HPDE6-E6E7 (cell line): ENCODE measurements around the gene LRP1.

Experiments used
- DNase-seq: peaks from one replicate; pipeline ENCODE4 v3.0.0; 2011; ENCODE audit warnings: missing footprints; ENCODE audit errors: extremely low spot score

LRP1 gene

DNA sequence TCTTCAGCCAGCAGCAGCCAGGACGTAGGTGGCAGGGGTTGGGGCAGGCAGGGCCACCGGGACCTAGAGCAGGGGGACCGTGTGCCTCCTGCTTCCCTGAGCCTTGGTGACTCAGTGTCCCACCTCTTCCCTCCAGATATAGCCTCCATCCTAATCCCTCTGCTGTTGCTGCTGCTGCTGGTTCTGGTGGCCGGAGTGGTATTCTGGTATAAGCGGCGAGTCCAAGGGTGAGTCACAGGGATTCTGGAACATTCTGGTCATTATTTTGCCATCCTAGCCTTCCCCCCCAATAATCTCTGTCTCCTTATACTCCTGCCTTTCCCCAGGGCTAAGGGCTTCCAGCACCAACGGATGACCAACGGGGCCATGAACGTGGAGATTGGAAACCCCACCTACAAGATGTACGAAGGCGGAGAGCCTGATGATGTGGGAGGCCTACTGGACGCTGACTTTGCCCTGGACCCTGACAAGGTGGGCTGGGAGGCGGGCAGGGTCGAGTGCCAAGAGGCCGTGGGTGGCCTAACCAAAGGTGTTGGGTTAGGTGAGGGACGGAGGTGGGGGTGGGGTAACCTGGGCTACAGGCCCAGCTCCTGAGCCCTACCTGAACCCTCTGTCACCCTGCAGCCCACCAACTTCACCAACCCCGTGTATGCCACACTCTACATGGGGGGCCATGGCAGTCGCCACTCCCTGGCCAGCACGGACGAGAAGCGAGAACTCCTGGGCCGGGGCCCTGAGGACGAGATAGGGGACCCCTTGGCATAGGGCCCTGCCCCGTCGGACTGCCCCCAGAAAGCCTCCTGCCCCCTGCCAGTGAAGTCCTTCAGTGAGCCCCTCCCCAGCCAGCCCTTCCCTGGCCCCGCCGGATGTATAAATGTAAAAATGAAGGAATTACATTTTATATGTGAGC, 83.8 kb downstream of the LRP1 start:
- DNase-seq = no peak

GRCh38 chr12:57212701-57213057, 84.4 kb downstream of the LRP1 start:
- DNase-seq = no peak

DNA sequence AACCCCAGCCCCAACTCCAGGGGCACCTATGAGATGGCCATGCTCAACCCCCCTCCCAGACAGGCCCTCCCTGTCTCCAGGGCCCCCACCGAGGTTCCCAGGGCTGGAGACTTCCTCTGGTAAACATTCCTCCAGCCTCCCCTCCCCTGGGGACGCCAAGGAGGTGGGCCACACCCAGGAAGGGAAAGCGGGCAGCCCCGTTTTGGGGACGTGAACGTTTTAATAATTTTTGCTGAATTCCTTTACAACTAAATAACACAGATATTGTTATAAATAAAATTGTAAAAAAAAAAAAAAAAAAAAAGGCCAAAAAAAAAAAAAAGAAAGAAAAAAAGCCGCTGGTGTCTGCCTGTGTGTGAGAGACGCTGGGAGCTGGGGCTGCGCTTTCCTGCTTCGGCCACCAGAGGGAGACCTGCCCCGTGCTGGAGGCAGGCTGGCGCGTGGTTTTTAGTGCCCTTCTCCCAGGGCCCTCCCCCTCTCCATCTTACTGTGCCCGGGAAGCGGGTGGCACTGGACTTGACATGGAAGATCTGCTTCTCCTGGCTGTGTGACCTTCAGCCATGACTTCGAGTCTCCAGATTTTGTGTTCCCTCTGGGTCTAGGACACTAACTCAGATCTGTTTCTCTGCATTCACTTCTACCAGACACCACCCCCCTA, 84.9 kb downstream of the LRP1 start:
- peak; percentile 89 for DNase-seq

DNA sequence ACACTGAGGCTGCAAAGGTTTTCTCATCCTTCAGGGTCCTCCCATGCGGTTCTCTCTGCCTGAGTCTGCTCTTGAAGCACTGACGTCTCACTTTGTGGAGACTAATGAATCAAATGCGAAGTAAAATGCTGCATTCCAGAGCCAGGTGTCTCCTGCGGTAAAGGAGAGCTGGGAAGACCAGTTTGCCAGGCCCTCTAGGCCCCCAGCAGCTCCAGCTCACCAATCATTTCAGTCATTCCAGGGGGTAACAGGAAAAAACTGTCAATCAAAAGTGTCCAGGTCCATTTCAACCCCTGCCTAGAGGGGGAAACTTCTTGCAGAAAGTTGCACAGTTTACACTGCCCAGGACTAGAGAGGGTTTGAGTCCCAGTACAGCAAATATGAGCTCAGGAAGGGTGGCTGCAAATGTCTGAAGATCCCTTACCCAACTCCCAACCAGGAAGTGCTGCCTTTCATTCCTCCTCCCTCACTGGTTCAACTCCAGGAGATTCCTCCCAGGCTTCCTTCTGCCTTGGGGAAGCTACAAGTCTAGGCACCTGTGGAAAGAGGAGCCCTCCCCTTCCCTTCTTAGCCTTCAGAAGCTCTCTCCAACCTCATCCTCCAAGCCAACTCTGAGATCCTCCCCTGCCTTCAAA, 85.6 kb downstream of the LRP1 start:
- no peak for DNase-seq

DNA sequence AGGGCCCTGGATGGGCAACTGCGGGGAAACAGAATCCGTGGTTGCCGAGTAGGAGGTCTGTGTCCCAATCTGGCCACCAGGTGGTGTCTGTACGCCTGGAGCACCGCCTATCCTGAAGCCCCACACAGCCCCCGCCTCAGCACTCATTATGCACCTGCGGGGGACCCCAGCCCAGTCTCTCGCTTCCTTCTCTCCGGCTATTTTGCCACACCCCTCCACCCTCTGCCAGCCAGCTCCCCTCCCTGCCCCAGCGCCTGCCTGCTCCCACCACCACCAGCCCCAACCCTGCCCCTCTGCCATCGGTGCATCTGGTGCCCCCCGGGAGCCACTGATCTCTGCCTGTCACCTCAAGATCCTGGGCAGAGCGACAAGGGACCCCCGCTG, 86.1 kb downstream of the LRP1 start:
- no peak for DNase-seq

- no peak for DNase-seq
Measured at GRCh38 chr12:57215065-57215464, 86.8 kb downstream of the LRP1 start.

GRCh38 chr12:57215668-57216013, 87.4 kb downstream of the LRP1 start:
- DNase-seq = no peak

- no peak for DNase-seq
Measured at GRCh38 chr12:57216014-57216911, 88.0 kb downstream of the LRP1 start, which contains the start of gene NXPH4. Gene NXPH4 (plus strand): TSS chr12:57216794. CDS start chr12:57216970, 176 bp downstream.

DNA sequence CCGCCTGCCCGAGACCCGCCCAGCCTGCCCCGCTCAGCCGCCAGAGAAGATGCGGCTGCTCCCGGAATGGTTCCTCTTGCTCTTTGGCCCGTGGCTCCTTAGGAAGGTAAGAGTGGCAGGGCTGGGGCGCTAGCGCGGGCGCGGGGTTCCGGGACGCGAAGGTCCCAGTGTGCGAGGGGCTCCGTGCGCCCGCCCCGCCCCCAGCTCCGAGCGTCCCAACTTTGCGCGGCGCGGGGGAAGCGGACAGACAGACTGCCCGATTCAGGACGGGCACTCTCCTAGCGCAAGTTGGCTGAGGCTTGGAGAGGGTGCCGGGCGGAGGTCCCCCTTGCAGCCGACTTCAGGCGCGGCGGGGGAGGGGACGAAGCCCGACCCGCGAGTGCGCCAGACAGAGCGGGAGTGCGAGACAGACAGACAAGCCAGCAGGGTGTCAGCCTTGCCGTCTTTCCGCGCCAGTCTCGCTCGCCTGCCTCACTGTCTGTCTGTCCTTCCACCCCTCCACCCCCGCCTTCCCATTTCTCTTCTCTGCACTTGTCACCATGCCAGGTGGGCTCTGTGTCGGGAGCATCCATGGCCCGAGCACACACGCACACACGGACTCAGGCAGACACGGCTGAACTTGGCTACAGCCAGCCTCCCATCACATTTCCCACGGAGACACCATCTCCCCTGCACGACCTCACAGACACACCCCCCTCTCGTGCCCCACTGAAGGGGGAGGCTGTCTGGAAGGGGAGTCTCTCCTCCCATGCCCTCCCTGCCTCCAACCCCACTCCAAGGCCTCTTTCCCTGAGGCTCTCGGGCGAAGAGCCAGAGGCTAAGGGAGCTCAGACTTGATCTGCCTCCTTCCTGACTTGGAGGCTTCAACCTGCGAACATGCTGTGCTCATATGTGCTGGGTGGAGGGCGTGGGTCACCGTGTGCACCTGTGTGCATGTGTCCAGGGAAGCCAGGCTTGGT, 88.9 kb downstream of the LRP1 start:
- no peak for DNase-seq

- no peak for DNase-seq
Measured at GRCh38 chr12:57218030-57218853, 90.0 kb downstream of the LRP1 start.

GRCh38 chr12:57219205-57219992, 91.1 kb downstream of the LRP1 start:
- DNase-seq = no peak

- DNase-seq = no peak
Measured at GRCh38 chr12:57219993-57220754, 91.9 kb downstream of the LRP1 start.

GRCh38 chr12:57220770-57221168, 92.5 kb downstream of the LRP1 start:
- DNase-seq = no peak

DNA sequence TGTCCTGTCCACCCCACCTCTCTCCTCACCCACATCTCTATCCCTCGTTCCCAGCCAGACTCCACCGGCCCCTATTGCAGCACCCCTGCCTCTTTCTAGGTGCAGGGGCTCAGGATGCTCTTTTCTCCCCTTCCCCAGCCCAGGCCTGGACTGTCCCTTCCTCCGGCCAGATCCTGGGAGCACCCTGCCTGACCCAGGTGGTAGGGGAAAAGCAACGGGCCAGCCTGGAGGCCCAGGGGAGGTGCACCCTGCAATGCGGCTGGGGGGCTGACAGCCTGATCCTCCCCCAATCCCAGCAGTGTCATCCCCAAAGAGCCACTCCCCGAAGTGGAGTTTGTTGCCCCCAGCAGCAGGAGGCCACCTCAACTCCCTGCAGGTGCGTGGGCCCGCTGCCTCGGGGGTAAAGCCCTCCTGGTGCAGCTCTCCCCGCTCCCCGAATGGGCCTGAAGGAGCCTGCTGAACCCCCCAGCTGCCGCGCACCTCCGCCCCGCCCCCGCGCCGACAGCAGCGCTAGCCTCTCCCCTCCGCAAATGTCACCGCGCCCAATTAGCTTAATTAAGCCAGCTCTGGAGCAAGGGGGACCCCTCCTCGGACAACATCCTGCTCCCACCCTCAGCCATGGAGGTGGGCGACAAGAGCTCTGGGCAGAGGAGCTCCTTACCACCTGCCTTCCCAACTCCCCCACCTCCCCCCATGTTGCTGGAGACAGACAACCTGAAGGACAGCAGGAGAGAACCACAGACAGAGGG, 93.1 kb downstream of the LRP1 start:
- DNase-seq = no peak

DNA sequence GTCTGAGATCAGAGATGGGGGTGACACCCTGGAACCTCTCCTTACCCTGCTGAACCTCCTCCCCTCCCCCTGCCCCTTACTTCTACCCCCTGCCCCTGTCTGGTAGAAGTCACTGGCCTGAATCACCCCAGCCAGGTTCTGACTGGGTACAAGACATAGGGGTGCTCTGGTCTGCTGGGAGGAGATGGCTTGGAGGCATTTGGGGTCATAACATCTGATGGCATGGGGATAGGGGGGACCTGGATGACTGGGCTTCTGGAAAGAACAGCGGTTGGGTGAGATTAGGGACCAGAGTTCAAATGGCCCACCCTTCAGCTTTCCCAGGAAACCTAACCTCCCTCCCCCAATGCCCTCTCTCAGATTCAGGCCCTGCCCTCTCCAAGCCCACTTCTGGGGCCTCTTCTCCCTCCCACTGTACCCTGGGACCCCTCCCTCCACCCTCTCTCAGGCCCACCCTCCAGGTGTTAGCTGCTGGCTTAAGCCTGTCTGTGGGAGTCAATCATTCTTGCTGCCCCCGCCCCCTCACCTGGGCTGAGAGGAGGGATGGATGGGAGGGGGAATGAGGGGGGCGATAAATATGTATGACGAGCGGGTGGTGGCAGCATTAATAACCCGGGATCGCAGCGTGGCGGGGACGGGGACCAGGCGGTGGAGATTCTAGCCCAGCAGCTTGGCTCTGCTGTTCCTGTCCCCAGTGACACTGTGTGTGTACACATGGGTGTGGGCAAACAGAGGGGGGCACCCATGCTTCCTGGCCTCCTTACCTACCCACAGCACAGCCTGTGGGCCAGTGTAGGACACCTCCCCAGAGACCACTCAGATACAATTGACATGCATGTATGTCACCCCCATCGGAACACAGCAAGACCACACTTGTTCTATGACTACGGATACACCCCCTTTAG, 94.3 kb downstream of the LRP1 start:
- no peak for DNase-seq
